Activated gamma-delta T cell treated with anti-CD3 and anti-CD28 coated beads, Interleukin-2, amount 50 U/mL, for 16 hours (primary cell): Measurements from ENCODE around the gene KRTAP5-5.
"Not testable (repeated sequence)": the region's sequence is repeated elsewhere in the genome, so short reads cannot be mapped to it uniquely, and the experiment has no call there.

Experiments used
- DNase-seq: peaks from one replicate; pipeline ENCODE4 v3.0.0-alpha.2; 2020; ENCODE audit warnings: low read depth

KRTAP5-5 gene

GRCh38 chr11:1656670-1657069, 27.1 kb downstream of the KRTAP5-5 start:
- no peak for DNase-seq

GRCh38 chr11:1659506-1659905, 29.9 kb downstream of the KRTAP5-5 start:
- no peak for DNase-seq

- no peak for DNase-seq
Measured at GRCh38 chr11:1660111-1660867, 30.7 kb downstream of the KRTAP5-5 start.

GRCh38 chr11:1661454-1662269, 32.1 kb downstream of the KRTAP5-5 start:
- not testable (repeated sequence) for DNase-seq

DNA sequence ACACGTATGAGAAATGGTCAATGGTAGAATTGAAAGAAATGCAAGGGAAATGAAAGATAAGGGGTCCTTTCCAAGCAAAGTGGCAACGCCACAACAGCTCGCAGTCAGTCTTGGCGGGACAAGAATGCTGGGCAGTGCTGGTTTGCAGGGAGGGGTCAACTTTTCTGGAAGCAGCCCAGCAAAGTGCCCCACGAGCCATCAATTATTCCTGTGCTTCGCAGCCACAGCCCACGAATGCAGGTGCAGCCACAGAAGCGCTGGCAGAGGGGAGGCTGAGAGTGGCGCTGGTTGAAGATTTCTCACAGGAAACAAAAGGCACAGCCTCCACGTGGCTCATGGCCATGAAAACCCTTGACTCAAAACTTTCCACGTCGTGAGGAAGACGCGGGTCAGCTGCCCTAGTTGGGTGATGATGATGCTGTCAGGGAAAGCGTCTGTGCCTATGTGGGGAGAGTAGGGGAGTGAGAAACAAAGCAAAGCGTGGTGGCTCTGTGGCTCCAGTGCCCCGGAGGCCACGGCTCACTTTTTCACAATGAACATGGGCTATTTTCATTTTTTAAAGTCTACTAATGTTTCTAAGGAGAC, 33.2 kb downstream of the KRTAP5-5 start:
- not testable (repeated sequence) for DNase-seq

DNA sequence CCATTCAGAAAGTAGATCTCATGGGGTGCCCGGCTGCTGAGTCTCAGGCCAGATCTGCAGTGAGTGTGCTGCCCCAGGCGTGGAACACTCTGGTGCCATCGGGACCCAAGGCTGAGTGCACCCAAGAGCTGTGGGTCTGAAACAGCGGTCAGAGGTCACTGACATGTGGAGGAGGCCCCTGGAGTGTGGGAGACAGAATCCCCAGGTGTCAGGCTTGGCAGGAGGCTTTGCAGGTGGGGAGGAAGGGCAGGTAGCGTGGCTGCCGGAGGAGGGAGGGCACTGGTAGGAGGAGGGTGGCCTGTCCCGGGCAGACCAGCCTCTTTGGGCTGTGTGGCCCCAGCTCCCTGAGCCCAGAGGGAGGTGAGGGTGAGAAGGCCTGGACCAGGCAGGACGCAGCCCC, 35.7 kb downstream of the KRTAP5-5 start:
- DNase-seq: no peak

DNA sequence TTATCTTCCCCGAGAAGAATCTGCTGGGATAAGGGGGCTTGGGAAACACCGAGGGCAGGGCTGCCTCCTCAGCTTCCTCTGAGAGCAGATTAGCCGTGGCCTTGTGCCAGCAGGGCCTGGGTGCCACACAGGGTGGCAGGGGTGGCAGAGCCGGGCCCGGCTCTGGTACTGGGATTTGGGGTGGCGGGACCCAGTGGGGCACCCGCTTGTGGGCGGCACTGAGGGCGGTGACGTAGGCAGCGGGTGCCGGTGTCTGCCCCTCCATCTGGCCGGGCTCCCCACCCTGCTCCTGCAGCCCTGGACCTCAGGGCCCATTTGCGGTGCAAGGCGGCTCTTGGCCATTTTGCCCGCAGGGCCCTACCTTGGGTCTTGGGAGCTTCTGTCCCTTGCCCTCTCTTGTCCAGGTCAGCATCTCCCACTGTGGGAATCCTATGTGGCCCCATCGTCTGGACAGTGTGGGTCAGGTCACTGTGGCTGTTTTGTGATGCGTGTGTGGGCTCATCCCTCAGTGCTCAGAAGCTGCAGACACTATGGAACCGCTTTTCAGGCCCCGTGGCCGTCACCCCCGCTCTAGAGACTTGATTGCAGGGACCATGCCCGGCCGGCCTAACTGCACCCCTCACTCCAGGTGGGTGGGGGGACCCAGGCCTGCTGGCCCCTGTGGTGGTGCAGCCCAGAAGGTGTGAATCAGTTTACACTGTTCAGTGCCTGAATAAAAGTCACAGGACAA, 37.7 kb downstream of the KRTAP5-5 start:
- DNase-seq: no peak

- no peak for DNase-seq
Measured at GRCh38 chr11:1667906-1668305, 38.3 kb downstream of the KRTAP5-5 start.

DNA sequence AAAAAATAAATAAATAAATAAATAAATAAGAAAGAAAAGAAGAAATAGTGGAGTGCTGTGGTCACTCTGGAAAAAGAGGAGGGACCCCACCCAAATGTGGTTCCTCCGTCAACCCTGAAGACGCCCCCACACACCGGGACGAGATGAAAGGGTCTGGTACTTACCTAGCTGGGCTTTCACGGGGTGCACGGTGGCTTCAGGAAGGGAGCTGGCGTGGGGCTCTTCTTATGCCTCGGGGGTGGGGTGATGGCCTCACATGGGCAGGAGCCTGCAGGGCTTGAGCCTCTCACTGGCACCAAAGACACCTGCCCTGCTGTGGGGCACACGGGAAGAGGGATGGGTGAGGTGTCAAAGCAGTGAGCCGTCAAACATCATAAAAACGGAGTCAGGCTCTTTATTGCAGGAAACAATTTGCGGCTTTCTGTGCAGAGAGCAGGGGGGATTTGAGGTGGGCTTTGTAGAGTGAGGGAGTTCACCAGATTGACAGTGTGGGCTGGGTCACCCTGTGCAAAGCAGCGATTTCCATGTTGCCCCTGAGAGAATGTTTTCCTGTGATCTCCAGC, 39.4 kb downstream of the KRTAP5-5 start:
- no peak for DNase-seq

GRCh38 chr11:1669546-1670218, 40.1 kb downstream of the KRTAP5-5 start:
- no peak for DNase-seq

- DNase-seq: not testable (repeated sequence)
Measured at GRCh38 chr11:1670457-1670856, 40.9 kb downstream of the KRTAP5-5 start.

- no peak for DNase-seq
Measured at GRCh38 chr11:1670905-1671371, 41.4 kb downstream of the KRTAP5-5 start.

- DNase-seq: no peak
Measured at GRCh38 chr11:1671658-1672057, 42.1 kb downstream of the KRTAP5-5 start.

- no peak for DNase-seq
Measured at GRCh38 chr11:1672613-1673350, 43.2 kb downstream of the KRTAP5-5 start.

GRCh38 chr11:1673446-1674172, 44.0 kb downstream of the KRTAP5-5 start:
- no peak for DNase-seq

GRCh38 chr11:1674173-1675131, 44.9 kb downstream of the KRTAP5-5 start:
- no peak for DNase-seq

DNA sequence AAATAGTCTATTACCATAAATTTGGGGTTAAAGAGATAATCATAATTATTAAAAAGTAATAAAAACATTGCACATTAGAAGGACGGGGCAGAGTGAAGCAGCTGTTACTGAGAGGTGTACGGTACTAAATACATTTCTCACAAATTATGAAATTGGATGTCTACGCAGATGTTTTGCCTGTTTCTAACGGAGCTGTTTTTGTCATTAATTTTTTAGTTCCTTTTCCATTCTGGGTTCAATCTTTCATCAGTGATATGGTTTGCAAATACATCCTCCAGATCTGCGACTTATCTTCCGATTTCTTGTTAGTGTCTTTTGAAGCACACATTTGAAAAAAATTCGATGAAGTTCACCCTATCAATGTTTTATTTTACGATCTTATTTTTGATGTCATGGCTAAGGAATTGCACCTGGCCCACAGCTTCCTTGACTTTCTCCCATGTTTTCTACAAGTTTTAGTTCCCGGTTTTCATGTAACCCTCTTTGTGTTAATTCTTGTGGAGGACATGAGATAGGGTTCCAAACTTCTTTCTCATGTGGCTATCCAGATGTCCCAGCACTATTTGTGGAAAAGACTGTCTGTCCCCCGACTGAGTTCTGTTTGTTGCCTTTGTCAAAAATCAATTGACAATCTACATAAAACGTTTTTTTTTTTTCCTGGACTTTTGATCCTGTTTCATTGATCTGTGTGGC, 46.1 kb downstream of the KRTAP5-5 start:
- DNase-seq: no peak

- DNase-seq: no peak
Measured at GRCh38 chr11:1676229-1676740, 46.7 kb downstream of the KRTAP5-5 start.
